Natural killer cell treated with Interleukin-12 subunit alpha and Interleukin-12 subunit beta and Interleukin-15 and Interleukin-18, amount 100 ng/mL, for 72 hours (primary cell): ENCODE data around the gene STARD5. TPM values are rescaled to one million over a fixed set of nuclear protein-coding genes. Genes with fewer than 3 reads are reported as not detected.

Experiments used
- ATAC-seq, 2 donors: fragments of 150-1000 bp; cut with Tn5 transposase in 1 of 2; sonication (Bioruptor Pico), chemical (Tn5 transposase) in 1 of 2; 2 replicates each; pipeline ENCODE4 v1.10.0; 2021
- DNase-seq: peaks from one replicate; pipeline ENCODE4 v3.0.0; 2022; ENCODE audit warnings: low spot score
- H3K27ac Mint-ChIP-seq, 2 donors: 1 replicate in 1 of 2; 2 replicates in 1 of 2; pipeline ENCODE4 v1.8.0; 2022; ENCODE audit warnings: mixed read lengths in 2 of 2, mild to moderate bottlenecking in 1 of 2, moderate library complexity in 1 of 2
- H3K27me3 Mint-ChIP-seq, 2 donors: 1 replicate in 1 of 2; 2 replicates in 1 of 2; pipeline ENCODE4 v1.8.0; 2022; ENCODE audit warnings: mixed read lengths in 2 of 2
- H3K36me3 Mint-ChIP-seq: one replicate; pipeline ENCODE4 v1.8.0; 2022; ENCODE audit warnings: mixed read lengths
- H3K4me1 Mint-ChIP-seq, 2 donors: 1 replicate in 1 of 2; 2 replicates in 1 of 2; pipeline ENCODE4 v1.8.0; 2022; ENCODE audit warnings: low read depth in 2 of 2, mixed read lengths in 2 of 2, mild to moderate bottlenecking in 1 of 2
- H3K4me3 Mint-ChIP-seq: one replicate; pipeline ENCODE4 v1.8.0; 2022; ENCODE audit warnings: mixed read lengths
- H3K9me3 Mint-ChIP-seq: 2 replicates; pipeline ENCODE4 v1.8.0; 2022; ENCODE audit warnings: mixed read lengths
- total RNA-seq, 2 donors: library from RNA; stranded (reverse); gene quantifications; one replicate each; pipeline ENCODE4 v1.2.3, GENCODE V29; 2022

STARD5 gene
- total RNA-seq, 2 donors from 2014 or later: 6.2 to 7.8 TPM

DNA sequence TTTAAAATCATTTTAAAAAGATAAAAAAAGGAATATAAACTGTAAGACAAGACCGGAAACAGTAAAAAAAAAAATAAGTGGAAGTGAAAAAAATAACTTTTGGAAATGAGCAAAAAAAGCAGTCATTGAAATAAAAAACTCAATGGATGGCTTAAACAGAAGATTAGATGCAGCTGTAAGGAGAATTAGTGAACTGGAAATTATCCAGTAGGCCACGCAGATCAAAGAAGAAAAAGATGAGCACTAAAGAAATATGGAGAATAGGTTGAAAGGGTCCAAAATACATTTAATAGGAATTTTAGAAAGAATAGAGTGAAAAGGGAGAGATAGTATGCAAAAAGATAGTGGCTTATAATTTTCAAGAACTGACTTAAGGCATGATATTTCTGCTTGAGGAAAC is 47.0 kb downstream of the STARD5 start:
- Mint-ChIP-seq H3K4me3 (no peak overlapping the region), H3K4me1 (peaks cover 9 to 12% of the 10 kb centered on the region in 2 donors), H3K27me3 (no peaks in the 10 kb centered on the region), H3K9me3 (no peaks in the 10 kb centered on the region), H3K27ac (no peak overlapping the region), H3K36me3 (peaks cover 10% of the 10 kb centered on the region)
- no peak for DNase-seq
- ATAC-seq: no peak

DNA sequence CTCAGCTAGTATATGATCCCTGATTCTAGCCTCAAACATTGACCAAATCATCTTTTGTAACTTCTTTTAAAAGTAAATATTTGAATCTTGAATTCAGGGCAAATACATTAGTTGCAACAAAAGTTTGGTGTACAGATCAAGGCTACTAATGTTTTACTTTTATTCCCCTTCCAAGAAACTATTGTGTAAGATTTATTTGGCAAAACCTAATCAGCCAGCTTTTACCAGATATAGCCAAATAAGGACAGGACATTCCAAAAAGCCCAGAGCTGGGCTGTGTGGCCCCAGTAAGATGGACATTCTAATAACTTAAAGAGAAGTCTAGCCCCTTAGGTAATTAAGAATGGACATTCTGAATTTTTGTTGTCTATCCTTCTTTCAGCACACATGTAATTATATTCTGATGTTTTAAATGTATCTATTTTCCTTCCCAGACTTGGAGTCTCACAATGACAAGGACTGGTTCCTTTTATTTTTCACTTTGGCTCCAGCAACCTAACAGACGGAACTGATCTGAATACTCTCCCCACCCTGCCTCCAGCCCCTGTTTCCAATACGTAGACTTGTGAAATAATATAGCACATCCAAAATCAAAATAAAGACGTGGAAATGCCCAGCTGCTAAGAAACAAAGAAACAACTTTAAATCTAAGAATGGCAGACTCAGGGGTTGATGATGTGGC is 48.1 kb downstream of the STARD5 start:
- peak overlapping the region in 1 of 2 donors; percentile 18 for H3K27ac Mint-ChIP-seq
- no peak overlapping the region for H3K4me3 Mint-ChIP-seq
- no peaks in the 10 kb centered on the region for H3K27me3 Mint-ChIP-seq
- H3K9me3 Mint-ChIP-seq: no peaks in the 10 kb centered on the region
- ATAC-seq (no peak), DNase-seq (no peak)
- H3K4me1 Mint-ChIP-seq: peaks cover 8 to 12% of the 10 kb centered on the region in 2 donors
- H3K36me3 Mint-ChIP-seq: peaks cover 10% of the 10 kb centered on the region

DNA sequence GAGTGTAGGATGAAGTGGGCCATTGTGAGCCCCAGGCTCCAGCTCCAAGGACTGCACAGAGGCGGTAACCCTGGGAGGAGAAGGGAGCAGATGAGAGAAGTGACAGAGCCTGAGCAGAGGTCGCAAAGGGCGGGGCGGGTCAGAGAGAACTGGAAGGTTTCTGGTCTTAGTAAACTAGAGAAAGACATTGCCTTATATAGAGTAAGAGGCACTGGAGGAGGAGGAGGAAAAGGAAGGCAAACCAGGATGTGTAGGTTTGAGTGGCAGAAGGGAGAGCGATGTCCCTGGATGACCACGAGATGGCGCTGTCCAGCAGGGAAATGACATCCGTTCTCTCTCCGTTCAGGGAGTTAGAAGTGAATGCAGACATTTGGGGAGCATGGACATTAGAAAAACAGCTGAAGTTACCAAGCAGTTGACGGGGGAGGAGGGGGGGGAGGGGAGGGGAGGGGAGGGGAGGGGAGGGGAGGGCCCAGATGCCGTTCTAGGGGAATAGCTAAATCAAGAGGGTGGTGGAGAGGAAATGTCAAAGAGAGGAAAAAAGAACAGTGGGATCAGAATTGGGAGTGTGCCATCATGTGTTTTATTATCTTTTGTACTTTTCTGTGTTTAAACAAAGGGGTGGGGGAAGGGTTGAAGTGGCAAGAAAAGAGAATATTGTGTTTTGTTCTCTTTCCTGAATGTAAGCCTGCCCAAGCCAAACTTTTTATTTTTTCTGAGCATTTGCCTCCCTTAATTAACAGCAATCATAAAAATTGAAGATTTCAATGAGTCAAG is 48.8 kb downstream of the STARD5 start:
- Mint-ChIP-seq H3K9me3 (no peaks in the 10 kb centered on the region), H3K36me3 (peaks cover 10% of the 10 kb centered on the region), H3K4me3 (no peak overlapping the region), H3K27me3 (no peaks in the 10 kb centered on the region), H3K27ac (peak overlapping the region; percentile 12 to 18), H3K4me1 (peaks cover 8 to 12% of the 10 kb centered on the region in 2 donors)
- DNase-seq (peak; percentile 83), ATAC-seq (peak; percentile 81 to 84)

DNA sequence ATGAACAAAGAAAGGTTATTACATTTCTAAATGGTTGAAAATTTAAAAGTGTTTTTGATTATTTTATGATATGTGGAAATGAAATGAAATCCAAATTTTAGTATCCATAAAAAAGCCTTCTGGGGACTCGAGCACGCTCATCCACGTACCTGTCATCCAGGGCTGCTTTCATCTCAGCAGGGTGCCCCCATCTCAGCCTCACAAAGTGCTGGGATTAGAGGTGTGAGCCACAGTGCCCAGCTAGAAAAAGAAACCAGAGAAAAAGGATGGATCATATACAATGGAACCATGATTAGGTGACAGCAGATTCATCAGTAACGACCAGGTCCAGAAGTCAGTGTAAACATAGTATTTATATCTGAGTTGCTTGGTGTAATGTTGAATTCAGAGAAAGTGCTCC is 49.7 kb downstream of the STARD5 start:
- no peak for DNase-seq
- no peak for ATAC-seq
- Mint-ChIP-seq H3K36me3 (peaks cover 10% of the 10 kb centered on the region), H3K27ac (peak overlapping the region in 1 of 2 donors; percentile 18), H3K4me1 (peaks cover 11 to 12% of the 10 kb centered on the region in 2 donors), H3K4me3 (no peak overlapping the region), H3K9me3 (no peaks in the 10 kb centered on the region), H3K27me3 (no peaks in the 10 kb centered on the region)

DNA sequence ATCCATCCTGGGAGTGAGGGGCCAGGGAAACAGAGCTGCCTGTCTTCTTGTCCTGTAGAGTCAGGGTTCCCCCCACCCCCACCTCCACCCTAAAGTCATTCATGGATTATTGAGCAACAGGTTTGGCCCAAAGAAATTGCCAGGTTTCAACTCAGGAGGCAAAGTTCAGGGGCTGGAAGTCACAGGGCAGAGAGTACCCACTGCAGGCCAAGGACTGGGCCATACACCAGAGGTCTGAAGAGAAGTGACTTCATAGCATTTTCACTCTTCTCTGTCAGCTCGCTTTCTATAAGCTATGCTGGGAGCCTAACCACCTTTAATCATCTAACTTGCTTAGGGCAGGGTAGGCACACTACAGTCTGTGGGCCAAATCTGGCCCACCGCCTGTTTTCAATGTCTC is 50.1 kb downstream of the STARD5 start:
- DNase-seq (no peak), ATAC-seq (no peak)
- no peak overlapping the region for H3K4me3 Mint-ChIP-seq
- peak overlapping the region in 1 of 2 donors; percentile 18 for H3K27ac Mint-ChIP-seq
- peaks cover 12% of the 10 kb centered on the region in 2 donors for H3K4me1 Mint-ChIP-seq
- no peaks in the 10 kb centered on the region for H3K9me3 Mint-ChIP-seq
- no peaks in the 10 kb centered on the region for H3K27me3 Mint-ChIP-seq
- H3K36me3 Mint-ChIP-seq: peaks cover 10% of the 10 kb centered on the region

DNA sequence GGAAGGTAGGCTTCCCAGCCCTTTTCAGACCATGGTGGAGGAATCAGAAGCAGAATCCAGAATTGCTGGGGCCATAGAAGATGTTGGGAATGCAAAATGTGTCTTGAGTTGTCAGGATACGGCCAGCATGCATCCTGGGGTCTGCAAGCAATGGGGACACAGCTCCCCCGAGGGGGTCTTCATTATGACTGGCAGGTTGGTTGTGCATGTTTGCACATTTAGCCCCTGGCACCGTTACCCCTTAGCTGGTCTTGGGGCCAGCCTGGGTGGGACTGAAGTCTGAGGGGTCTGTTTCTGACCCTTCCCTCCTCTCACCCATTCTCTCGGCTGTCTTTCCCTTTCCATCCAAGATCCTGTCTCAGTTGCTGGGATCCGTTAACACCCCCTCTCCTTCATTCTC is 50.7 kb downstream of the STARD5 start:
- DNase-seq: no peak
- H3K27ac Mint-ChIP-seq: no peak overlapping the region
- ATAC-seq: no peak
- H3K4me3 Mint-ChIP-seq: no peak overlapping the region
- H3K36me3 Mint-ChIP-seq: peaks cover 10% of the 10 kb centered on the region
- peaks cover 12% of the 10 kb centered on the region in 2 donors for H3K4me1 Mint-ChIP-seq
- H3K27me3 Mint-ChIP-seq: no peaks in the 10 kb centered on the region
- no peaks in the 10 kb centered on the region for H3K9me3 Mint-ChIP-seq

DNA sequence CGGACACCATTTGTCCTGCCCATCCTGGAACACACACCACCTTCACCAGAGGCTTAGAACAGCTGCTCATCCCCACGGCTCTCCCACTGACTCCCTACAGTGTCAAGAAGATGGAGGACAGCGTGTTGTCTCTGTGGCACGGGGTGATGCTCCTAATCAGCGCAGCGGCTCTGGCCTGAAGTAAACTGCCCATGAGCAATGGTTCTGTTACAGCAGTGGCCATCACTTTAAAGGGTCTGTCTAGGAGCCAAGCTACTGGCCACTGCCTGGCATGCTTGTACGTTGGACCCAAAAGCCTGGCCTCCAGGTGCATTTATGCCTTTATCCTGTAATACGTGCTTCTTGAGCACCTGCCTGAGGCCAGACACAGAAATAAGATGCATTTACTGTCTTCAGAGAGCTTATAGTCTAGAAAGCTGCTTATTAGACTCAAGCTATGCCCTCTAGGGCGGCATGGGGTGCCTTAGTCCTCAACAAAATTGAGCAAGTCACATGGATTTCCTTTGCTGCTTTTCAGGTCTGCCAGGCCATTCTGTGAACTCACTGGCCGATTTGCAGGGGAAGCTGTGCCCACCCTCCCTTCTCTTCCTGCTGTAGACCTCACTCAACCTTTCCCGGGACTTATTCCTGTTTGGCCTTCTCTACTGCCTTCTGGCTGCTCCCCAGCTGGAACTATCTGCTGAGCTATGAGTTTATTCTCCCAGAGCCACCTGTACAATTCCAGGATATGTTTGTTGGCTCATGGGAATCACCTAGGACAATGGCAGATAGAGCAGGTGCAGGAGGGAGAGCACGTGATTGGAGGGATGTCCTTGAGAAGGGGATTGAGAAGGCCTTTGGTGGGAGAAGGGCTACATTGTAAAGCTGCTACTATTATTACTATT is 51.9 kb downstream of the STARD5 start:
- H3K4me3 Mint-ChIP-seq: no peak overlapping the region
- H3K27me3 Mint-ChIP-seq: no peaks in the 10 kb centered on the region
- DNase-seq (no peak), ATAC-seq (no peak)
- H3K27ac Mint-ChIP-seq: no peak overlapping the region
- H3K36me3 Mint-ChIP-seq: peaks cover 7% of the 10 kb centered on the region
- no peaks in the 10 kb centered on the region for H3K9me3 Mint-ChIP-seq
- H3K4me1 Mint-ChIP-seq: peaks cover 12% of the 10 kb centered on the region in 2 donors

DNA sequence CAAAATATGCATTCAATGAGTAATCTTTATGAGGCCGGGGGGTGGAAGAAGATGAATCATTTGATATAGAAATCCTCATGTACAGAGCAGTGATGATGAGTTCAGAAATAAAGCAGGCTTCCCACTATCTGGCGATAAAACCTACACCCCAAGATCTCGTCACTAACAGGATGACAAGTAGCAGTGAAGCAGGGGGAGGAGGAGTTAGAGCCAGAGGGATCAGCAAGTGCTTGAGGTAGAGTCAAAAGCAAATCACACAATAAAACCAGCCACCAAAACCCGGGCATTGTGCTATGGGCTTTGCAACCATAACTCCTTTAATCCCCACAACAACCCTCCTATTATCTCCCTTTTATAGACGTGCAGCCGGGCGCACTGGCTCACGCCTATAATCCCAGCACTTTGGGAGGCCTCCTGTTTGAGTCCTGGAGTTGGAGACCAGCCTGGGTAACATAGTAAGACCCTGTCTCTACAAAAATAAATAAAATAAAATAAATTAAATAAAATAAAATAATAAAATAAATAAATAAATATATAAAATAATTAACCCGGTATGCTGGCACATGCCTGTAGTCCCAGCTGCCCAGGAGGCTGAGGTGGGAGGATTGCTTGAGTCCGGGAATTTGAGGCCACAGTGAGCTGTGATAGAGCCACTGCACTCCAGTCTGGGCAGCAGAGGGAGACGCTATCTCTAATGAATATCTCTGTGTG is 53.0 kb downstream of the STARD5 start:
- Mint-ChIP-seq H3K4me1 (peaks cover 19 to 20% of the 10 kb centered on the region in 2 donors), H3K4me3 (no peak overlapping the region), H3K36me3 (no peaks in the 10 kb centered on the region), H3K27ac (no peak overlapping the region), H3K9me3 (no peaks in the 10 kb centered on the region), H3K27me3 (no peaks in the 10 kb centered on the region)
- DNase-seq: no peak
- ATAC-seq: no peak

DNA sequence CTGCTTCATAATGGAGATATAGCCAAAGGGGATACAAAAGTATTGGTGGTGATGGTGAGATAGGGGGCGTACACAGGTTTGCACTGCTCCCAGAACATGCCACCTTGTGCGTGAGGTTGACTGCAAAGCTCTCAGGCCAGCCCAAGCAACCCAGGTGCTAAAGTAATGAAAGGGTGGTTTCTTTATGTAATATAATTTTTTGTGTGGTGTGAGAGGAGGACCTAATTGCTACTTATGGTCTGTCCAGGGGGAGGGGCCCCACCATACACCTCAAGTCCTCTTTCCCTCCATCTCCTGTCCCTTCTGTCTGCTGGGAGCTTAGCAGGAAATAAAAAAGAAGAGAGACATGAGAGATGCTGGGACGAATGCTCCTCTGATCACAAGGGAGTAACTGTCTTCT is 53.8 kb downstream of the STARD5 start:
- peaks cover 24 to 25% of the 10 kb centered on the region in 2 donors for H3K4me1 Mint-ChIP-seq
- H3K36me3 Mint-ChIP-seq: no peaks in the 10 kb centered on the region
- DNase-seq: no peak
- H3K27ac Mint-ChIP-seq: no peak overlapping the region
- no peak for ATAC-seq
- H3K4me3 Mint-ChIP-seq: no peak overlapping the region
- peaks cover 4 to 5% of the 10 kb centered on the region in 2 donors for H3K27me3 Mint-ChIP-seq
- no peaks in the 10 kb centered on the region for H3K9me3 Mint-ChIP-seq

DNA sequence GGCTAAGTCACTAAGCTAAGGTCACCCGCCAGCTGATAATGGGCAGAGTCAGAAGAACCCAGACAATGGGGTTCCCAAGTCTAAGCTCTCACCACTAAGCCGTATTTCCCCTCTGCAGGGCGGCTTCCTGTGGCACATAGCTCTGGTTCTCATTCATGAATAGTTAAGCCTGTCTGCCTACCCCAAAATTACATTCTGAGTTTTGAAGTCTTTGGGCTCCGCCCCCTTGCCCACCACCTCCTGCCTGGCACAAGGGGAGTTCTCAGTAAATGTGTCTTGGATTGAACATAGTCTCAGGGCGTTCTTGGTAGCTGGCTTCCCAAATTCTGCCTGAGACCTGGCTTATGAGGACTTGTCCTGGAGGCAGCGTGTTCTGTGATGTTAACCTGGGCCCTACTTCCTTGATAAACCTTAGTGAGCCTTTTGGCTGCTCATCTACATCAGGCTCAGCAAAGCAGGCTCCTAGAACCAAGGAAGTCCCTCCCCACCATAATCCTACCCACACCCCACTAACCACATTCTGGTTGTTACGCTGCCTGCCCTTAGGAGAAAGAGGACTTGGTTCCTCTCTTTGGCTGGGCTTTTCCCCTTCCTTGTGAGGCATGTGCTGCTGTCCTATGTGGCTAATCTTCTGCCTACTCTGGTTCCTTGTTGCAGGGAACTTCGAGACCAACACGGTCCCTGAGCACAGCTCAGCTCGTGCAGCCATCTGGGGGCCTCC is 54.9 kb downstream of the STARD5 start:
- Mint-ChIP-seq H3K9me3 (no peaks in the 10 kb centered on the region), H3K27me3 (peaks cover 13 to 17% of the 10 kb centered on the region in 2 donors), H3K36me3 (no peaks in the 10 kb centered on the region), H3K27ac (no peak overlapping the region), H3K4me1 (peaks cover 18 to 22% of the 10 kb centered on the region in 2 donors), H3K4me3 (no peak overlapping the region)
- ATAC-seq: no peak
- no peak for DNase-seq

DNA sequence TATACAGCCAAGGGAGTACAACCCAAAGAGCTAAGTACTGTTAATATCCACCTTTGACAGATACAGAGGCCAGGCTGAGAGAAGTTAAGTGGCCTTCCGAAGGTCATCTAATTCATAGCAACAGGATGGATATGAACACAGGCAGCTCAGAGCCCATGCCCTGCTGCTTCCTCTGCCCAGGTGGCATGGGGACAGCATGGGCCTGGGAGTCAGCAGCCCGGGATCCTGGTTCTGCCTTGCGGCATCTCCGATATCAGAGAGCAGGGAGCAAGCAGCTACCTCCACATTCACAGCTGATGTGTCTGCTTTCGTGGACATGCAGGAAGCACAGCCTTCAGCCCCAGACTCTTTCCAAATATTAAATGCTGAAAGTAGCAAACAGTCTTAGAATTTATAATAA is 55.6 kb downstream of the STARD5 start:
- no peaks in the 10 kb centered on the region for H3K36me3 Mint-ChIP-seq
- H3K27ac Mint-ChIP-seq: no peak overlapping the region
- H3K4me3 Mint-ChIP-seq: no peak overlapping the region
- peaks cover 13 to 19% of the 10 kb centered on the region in 2 donors for H3K27me3 Mint-ChIP-seq
- H3K4me1 Mint-ChIP-seq: peaks cover 18 to 22% of the 10 kb centered on the region in 2 donors
- ATAC-seq (no peak), DNase-seq (no peak)
- no peaks in the 10 kb centered on the region for H3K9me3 Mint-ChIP-seq

DNA sequence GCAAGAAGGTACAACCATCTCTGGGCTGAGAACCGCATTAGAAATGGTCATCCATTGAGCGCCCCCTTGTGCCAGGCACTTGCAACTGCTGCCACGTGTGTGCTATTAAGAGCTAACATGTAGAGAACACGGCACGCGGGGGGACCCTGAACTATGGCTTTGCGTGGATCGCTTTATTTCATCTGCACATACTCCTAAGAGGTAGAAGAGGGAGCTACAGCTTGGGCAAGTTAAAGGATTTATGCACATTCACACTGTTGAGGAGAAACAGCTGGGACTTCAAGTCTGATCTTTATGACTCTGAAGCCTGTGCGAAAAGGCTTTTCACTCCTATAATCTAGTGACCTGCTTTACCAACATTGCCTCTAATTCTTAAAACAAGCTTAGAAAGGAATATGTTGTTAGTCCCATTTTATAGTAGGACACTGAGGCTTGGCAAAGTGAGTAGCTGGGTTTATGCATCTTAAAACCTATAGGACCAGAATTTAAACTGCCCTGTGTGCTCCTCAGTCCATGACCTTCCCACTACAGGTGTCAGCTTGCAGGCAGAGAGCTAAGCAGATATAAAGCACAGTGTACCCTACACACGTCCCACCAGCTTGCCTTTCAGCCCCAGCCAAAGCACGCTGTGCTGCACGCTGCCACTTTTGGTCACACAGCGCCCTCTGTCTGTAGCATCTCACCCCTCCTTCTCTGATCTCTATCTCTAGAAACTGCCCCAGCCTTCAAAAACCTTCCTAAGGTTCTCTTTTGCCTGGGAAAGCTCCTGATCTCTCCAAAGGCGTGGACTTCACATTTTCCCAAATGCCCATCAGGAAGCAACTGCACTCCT is 57.8 kb downstream of the STARD5 start:
- DNase-seq (peak; percentile 85), ATAC-seq (peak; percentile 90 to 92)
- Mint-ChIP-seq H3K27ac (no peak overlapping the region), H3K27me3 (peaks cover 13 to 19% of the 10 kb centered on the region in 2 donors), H3K9me3 (no peaks in the 10 kb centered on the region), H3K36me3 (no peaks in the 10 kb centered on the region), H3K4me1 (peaks cover 18 to 22% of the 10 kb centered on the region in 2 donors), H3K4me3 (peak overlapping the region; percentile 63)
